K562 (cell line): Measurements from ENCODE around the gene PARD6B. TPM values are rescaled to one million over a fixed set of nuclear protein-coding genes. Genes with fewer than 3 reads are reported as not detected.
"Not testable (repeated sequence)": the region's sequence is repeated elsewhere in the genome, so short reads cannot be mapped to it uniquely, and the experiment has no call there.

ENCODE experiments used
- ATAC-seq: fragments of 200-7000 bp; cut with Tn5 transposase; 3 replicates; pipeline ENCODE4 v1.9.1; 2020; ENCODE audit warnings: moderate library complexity
- BruUV-seq: library from RNA; stranded (reverse); fragments of 400-500 nt; replicated peaks from 2 replicates; lab custom pipeline; 2021; lab: Mats Ljungman, UMichigan
- CTCF ChIA-PET: fragments of 300-600 bp; formaldehyde crosslinking; extraction: SDS; loops from one replicate; lab custom pipeline; 2021; ENCODE audit warnings: low intra/inter-chr PET ratio; lab: Yijun Ruan, JAX
- POLR2A ChIA-PET: fragments of 300-600, 350-650 bp; sonication (Branson Sonifier 250); formaldehyde crosslinking; extraction: SDS; loops from one replicate; lab custom pipeline; 2021; ENCODE audit warnings: antibody characterized with exemption, inconsistent platforms; lab: Yijun Ruan, JAX
- DNase-seq, 4 experiments: peaks; one replicate each; pipeline versions ENCODE4 v3.0.0 to v3.0.0-alpha.2; 2011 to 2018; ENCODE audit warnings: low spot score in 3 of 4, mixed read lengths in 3 of 4; ENCODE audit errors: extremely low read depth in 1 of 4
- FAIRE-seq: peaks from 2 replicates; lab custom pipeline; 2011; peaks lifted over from hg19 to GRCh38; lab: Jason Lieb, UNC
- H2AFZ ChIP-seq: 2 replicates; pipeline ENCODE4 v1.6.0; 2011; ENCODE audit warnings: low read depth, low read length, control low read depth, inconsistent platforms
- H3K27ac ChIP-seq: fragments of 200-600 bp; 3 replicates; pipeline ENCODE4 v1.8.0; 2011; ENCODE audit warnings: low read depth, mild to moderate bottlenecking, control low read depth, inconsistent platforms, low read length, moderate library complexity, mixed read lengths; ENCODE audit errors: extremely low read depth
- H3K27me3 ChIP-seq, 2 experiments: fragments of 300-600 bp in 1 of 2; 2 replicates in 1 of 2; 3 replicates in 1 of 2; pipeline versions ENCODE4 v1.6.0 to v1.8.0; 2011; ENCODE audit warnings: inconsistent platforms in 2 of 2, low read length in 2 of 2, mild to moderate bottlenecking in 1 of 2, mixed read lengths in 1 of 2, moderate library complexity in 1 of 2; ENCODE audit not compliant: control insufficient read depth in 2 of 2, insufficient read depth in 2 of 2
- H3K36me3 ChIP-seq: fragments of 300-600 bp; 3 replicates; pipeline ENCODE4 v1.8.0; 2011; ENCODE audit warnings: mild to moderate bottlenecking, low read length, inconsistent platforms; ENCODE audit not compliant: control insufficient read depth, insufficient read depth
- H3K4me1 ChIP-seq, 2 experiments: fragments of 200-600 bp in 1 of 2; replicated peaks in 1 of 2; 2 replicates in 1 of 2; 3 replicates in 1 of 2; pipeline versions ENCODE4 v1.5.1 to v1.8.0; 2011; ENCODE audit warnings: inconsistent platforms in 2 of 2, low read length in 2 of 2, mild to moderate bottlenecking in 1 of 2, mixed read lengths in 1 of 2, moderate library complexity in 1 of 2; ENCODE audit not compliant: control insufficient read depth in 2 of 2, insufficient read depth in 2 of 2
- H3K4me2 ChIP-seq: 2 replicates; pipeline ENCODE4 v1.6.1; 2011; ENCODE audit warnings: low read length, control low read depth, inconsistent platforms, mixed read lengths; ENCODE audit not compliant: insufficient read depth
- H3K4me3 ChIP-seq: fragments of 200-600 bp; sonication (generic), shearing (Covaris generic); 2 replicates; pipeline ENCODE4 v1.5.1; 2016; ENCODE audit warnings: control low read depth, inconsistent platforms
- H3K79me2 ChIP-seq: fragments of 200-600 bp; 3 replicates; pipeline ENCODE4 v1.8.0; 2011; ENCODE audit warnings: low read length, inconsistent platforms; ENCODE audit not compliant: control insufficient read depth, insufficient read depth
- H3K9ac ChIP-seq, 2 experiments: 2 replicates each; pipeline versions ENCODE4 v1.6.0 to v1.6.1; 2011; ENCODE audit warnings: low read depth in 2 of 2, low read length in 2 of 2, control low read depth in 1 of 2, inconsistent platforms in 1 of 2, mild to moderate bottlenecking in 1 of 2, mixed read lengths in 1 of 2; ENCODE audit not compliant: insufficient read depth in 1 of 2
- H3K9me1 ChIP-seq: one replicate; pipeline ENCODE4 v1.6.0; 2011; ENCODE audit warnings: inconsistent platforms, mild to moderate bottlenecking, low read length, moderate library complexity; ENCODE audit not compliant: control insufficient read depth, insufficient read depth
- H3K9me3 ChIP-seq: replicated peaks from 2 replicates; pipeline ENCODE4 v1.5.1; 2011; ENCODE audit warnings: low read depth, low read length, inconsistent platforms; ENCODE audit not compliant: control insufficient read depth, insufficient read depth
- H4K20me1 ChIP-seq: replicated peaks from 2 replicates; pipeline ENCODE4 v1.6.1; 2011; ENCODE audit warnings: low read length, inconsistent platforms, mixed read lengths; ENCODE audit not compliant: control insufficient read depth, insufficient read depth
- EWSR1 ChIP-seq: fragments of 450-650 bp; IDR thresholded peaks from 2 replicates; pipeline ENCODE4 v1.6.1; 2018; ENCODE audit warnings: borderline replicate concordance, mild to moderate bottlenecking, low read depth, moderate library complexity; ENCODE audit not compliant: partially characterized antibody
- HDAC8 ChIP-seq: fragments of 450-650 bp; IDR thresholded peaks from 2 replicates; pipeline ENCODE4 v1.6.1; 2016; ENCODE audit warnings: mild to moderate bottlenecking, missing genetic modification characterization, moderate library complexity, missing compliant biosample characterization
- ZBTB11 ChIP-seq, 3 experiments: fragments of 200-800 bp in 1 of 3; fragments of 250-450 bp in 1 of 3; fragments of 450-650 bp in 1 of 3; sonication (Bioruptor Pico) in 1 of 3; sonication (Bioruptor generic) in 1 of 3; formaldehyde crosslinking in 1 of 3; IDR thresholded peaks; 2 replicates each; pipeline versions ENCODE4 v1.6.1 to v1.8.0; 2016 to 2022; ENCODE audit warnings: mild to moderate bottlenecking in 2 of 3, missing genetic modification characterization in 2 of 3, missing compliant biosample characterization in 1 of 3, moderate library complexity in 1 of 3
- WGBS: fragments of 100-300 bp; shearing (Covaris generic); methylation state at CpG from one replicate; pipeline ENCODE4 v1.1.6; 2016; ENCODE audit warnings: low coverage, mixed read lengths; ENCODE audit not compliant: insufficient coverage; ENCODE audit errors: missing lambda C conversion rate; 5-methylcytosine and 5-hydroxymethylcytosine counted together
- in situ Hi-C: fragments of 300-500 bp; cut with MboI; formaldehyde crosslinking; loops from 4 replicates; pipeline ENCODE4 v1.15.0; 2018; ENCODE audit warnings: inconsistent platforms, mixed read lengths
- intact Hi-C: fragments of 100-400 bp; cut with micrococcal nuclease; formaldehyde crosslinking; loops from 2 replicates; pipeline ENCODE4 v1.14.2; 2022
- polyA plus RNA-seq, 8 experiments: library from polyadenylated mRNA; depleted of rRNA in 4 of 8; stranded (reverse) in 5 of 8; unstranded in 3 of 8; fragments of >200 nt; fragmentation: Nextera tagmentation in 2 of 8; fragmentation: Illumina TruSeq in 1 of 8; extraction: Ambion mirVana in 2 of 8; extraction: Trizol in 1 of 8; gene quantifications; 2 replicates each; pipeline versions ENCODE4 v1.2.1 to v1.2.3, GENCODE V29; 2011 to 2014; ENCODE audit warnings: inconsistent platforms in 1 of 8, missing spikeins in 1 of 8
- total RNA-seq, 7 experiments: library from RNA; depleted of rRNA in 6 of 7; stranded (reverse); fragments of >200 nt in 6 of 7; fragmentation: Illumina TruSeq in 2 of 7; extraction: Trizol in 2 of 7; gene quantifications; 2 replicates each; pipeline versions ENCODE4 v1.2.1 to v1.2.3, GENCODE V29; 2011 to 2021; ENCODE audit warnings: low replicate concordance in 1 of 7

PARD6B gene
- total and polyA plus RNA-seq, 9 of the 15 experiments (the other 6 are each of a cell fraction or from before 2014, with no cell fraction given): 1.7 to 12.3 (median 5.5) TPM

DNA sequence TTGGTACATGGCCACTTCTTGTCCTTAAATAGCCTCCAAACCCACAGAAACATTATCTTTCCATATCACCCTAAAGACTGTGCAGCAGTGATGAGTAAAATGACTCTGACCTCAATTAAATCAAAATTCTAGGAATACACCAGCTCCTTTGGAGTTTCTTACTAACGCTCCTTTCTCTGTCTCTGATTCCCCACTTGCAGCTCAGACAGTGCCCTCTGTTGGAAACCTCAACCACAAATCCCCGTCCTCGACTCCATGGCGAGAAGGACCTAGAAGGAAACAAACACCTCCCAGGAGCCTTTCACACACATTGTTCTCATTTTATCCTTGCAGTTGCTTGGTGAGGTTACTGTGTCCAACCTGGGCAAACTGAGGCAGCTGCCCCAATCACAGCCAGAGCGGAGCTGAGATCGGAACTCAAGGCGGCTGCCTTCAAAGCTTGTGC is 17.7 kb upstream of the PARD6B start (continued):
- peak in 1 of 3 experiments; percentile 37; a peak in 1 of 6 replicates for TF ChIP-seq ZBTB11 (CRISPR knock-in tag; IDR thresholded peaks at IDR 0.05)
- TF ChIP-seq HDAC8: no peak

DNA sequence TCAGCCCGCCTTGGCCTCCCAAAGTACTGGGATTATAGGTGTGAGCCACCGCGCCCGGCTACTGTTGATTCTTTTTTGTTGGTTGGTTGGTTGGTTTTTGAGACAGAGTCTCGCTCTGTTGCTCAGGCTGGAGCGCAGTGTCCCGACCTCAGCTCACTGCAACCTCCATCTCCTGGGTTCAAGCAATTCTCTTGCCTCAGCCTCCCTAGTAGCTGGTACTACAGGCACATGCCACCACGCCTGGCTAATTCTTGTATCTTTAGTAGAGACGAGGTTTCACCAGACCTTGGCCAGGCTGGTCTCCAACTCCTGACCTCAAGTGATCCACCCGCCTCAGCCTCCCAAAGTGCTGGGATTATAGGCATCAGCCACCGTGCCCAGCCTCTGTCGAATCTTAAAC is 17.0 kb upstream of the PARD6B start:
- H3K36me3 ChIP-seq, in situ Hi-C loops, H3K27ac ChIP-seq, H3K4me3 ChIP-seq, BruUV-seq, FAIRE-seq, H3K9me1 ChIP-seq, ATAC-seq, H3K4me2 ChIP-seq, H4K20me1 ChIP-seq, H3K9me3 ChIP-seq, H2AFZ ChIP-seq, DNase-seq, H3K79me2 ChIP-seq, H3K27me3 ChIP-seq, H3K9ac ChIP-seq: not testable (repeated sequence)
- ChIA-PET POLR2A (interaction anchor here (0.6 to 1.1 kb wide), 2 partner anchors 11 to 30 kb away, joined by 3 to 4 read pairs; no protein-coding TSS in a partner anchor), CTCF (interaction anchor here (0.6 to 1.4 kb wide), 2 partner anchors 51 to 79 kb away, joined by 3 to 4 read pairs; no protein-coding TSS in a partner anchor)
- intact Hi-C loops: loop anchor here (5.0 kb wide), 1 partner anchor 52 kb away; no protein-coding TSS in a partner anchor
- WGBS: 79% methylated on average over 12 of the region's 12 CpGs
- H3K4me1 ChIP-seq: peaks cover 15 to 22% of the 10 kb centered on the region in 2 experiments
- TF ChIP-seq EWSR1: peak; percentile 51
- TF ChIP-seq ZBTB11 (CRISPR knock-in tag; IDR thresholded peaks at IDR 0.05): peak in 1 of 3 experiments; percentile 74; a peak in 2 of 6 replicates
